HCT116 (cell line): Measurements from ENCODE around the gene ANGPT4. TPM values are rescaled to one million over a fixed set of nuclear protein-coding genes. Genes with fewer than 3 reads are reported as not detected.

Experiments
- ATAC-seq: fragments of 200-7000 bp; cut with Tn5 transposase; 2 replicates; pipeline ENCODE4 v1.9.1; 2020; ENCODE audit warnings: mild to moderate bottlenecking, moderate library complexity
- BruUV-seq: library from RNA; stranded (reverse); fragments of 400-500 nt; replicated peaks from 2 replicates; lab custom pipeline; 2021; lab: Mats Ljungman, UMichigan
- CTCF ChIA-PET: fragments of 300-600 bp; sonication (Branson Sonifier 250); formaldehyde crosslinking; loops from one replicate; lab custom pipeline; 2021; ENCODE audit warnings: antibody characterized with exemption; lab: Charles Lee
- POLR2A ChIA-PET: fragments of 300-600, 350-600 bp; sonication (Branson Sonifier 250); formaldehyde crosslinking; loops from one replicate; lab custom pipeline; 2021; ENCODE audit warnings: antibody characterized with exemption; lab: Charles Lee
- RAD21 ChIA-PET, 2 experiments: fragments of 300-600 bp; sonication (Branson Sonifier 250); formaldehyde crosslinking; loops; one replicate each; lab custom pipeline; 2023; ENCODE audit warnings: low total read pairs in 2 of 2; ENCODE audit not compliant: uncharacterized antibody in 2 of 2, unreplicated experiment in 2 of 2, low non-redundant PET in 1 of 2; lab: Charles Lee
- DNase-seq: peaks from one replicate; pipeline ENCODE4 v3.0.0-alpha.2; 2010; ENCODE audit warnings: low read depth, low spot score
- H2AFZ ChIP-seq: fragments of 200-600 bp; shearing (Covaris generic), sonication (generic); 2 replicates; pipeline ENCODE4 v1.6.1; 2017; ENCODE audit warnings: low read depth, mixed run types, mixed read lengths, antibody characterized with exemption, low read length; ENCODE audit not compliant: poor library complexity, severe bottlenecking
- H3K27ac ChIP-seq: 2 replicates; pipeline ENCODE4 v1.5.1; 2012; ENCODE audit warnings: low read depth, low read length
- H3K27me3 ChIP-seq: fragments of 200-600 bp; sonication (generic); 2 replicates; pipeline ENCODE4 v1.6.1; 2016; ENCODE audit warnings: mixed run types, low read length, mixed read lengths; ENCODE audit not compliant: insufficient read depth
- H3K36me3 ChIP-seq, 2 experiments: fragments of 200-500 bp in 1 of 2; fragments of 200-600 bp in 1 of 2; sonication (Bioruptor generic) in 1 of 2; sonication (generic) in 1 of 2; 2 replicates each; pipeline versions ENCODE4 v1.5.1 to v1.6.1; 2014 to 2016; ENCODE audit warnings: low read length in 2 of 2, inconsistent platforms in 1 of 2, mixed read lengths in 1 of 2, mixed run types in 1 of 2; ENCODE audit not compliant: insufficient read depth in 2 of 2, control insufficient read depth in 1 of 2
- H3K4me1 ChIP-seq, 2 experiments: fragments of 200-600 bp in 1 of 2; sonication (generic) in 1 of 2; 2 replicates each; pipeline versions ENCODE4 v1.5.1 to v1.6.1; 2012 to 2017; ENCODE audit warnings: low read length in 2 of 2, inconsistent platforms in 1 of 2, mild to moderate bottlenecking in 1 of 2, mixed read lengths in 1 of 2, mixed run types in 1 of 2, moderate library complexity in 1 of 2; ENCODE audit not compliant: insufficient read depth in 2 of 2, control insufficient read depth in 1 of 2
- H3K4me2 ChIP-seq: fragments of 200-600 bp; sonication (generic); 2 replicates; pipeline ENCODE4 v1.6.1; 2017; ENCODE audit warnings: mixed run types, low read length, mixed read lengths
- H3K4me3 ChIP-seq, 2 experiments: fragments of 200-600 bp in 1 of 2; sonication (generic) in 1 of 2; replicated peaks in 1 of 2; 2 replicates each; pipeline ENCODE4 v1.5.1; 2011 to 2016; ENCODE audit warnings: low read length in 2 of 2, control low read depth in 1 of 2, low read depth in 1 of 2, mild to moderate bottlenecking in 1 of 2, mixed read lengths in 1 of 2, mixed run types in 1 of 2
- H3K79me2 ChIP-seq: fragments of 200-600 bp; sonication (generic); 2 replicates; pipeline ENCODE4 v1.6.1; 2017; ENCODE audit warnings: mild to moderate bottlenecking, mixed run types, low read length, moderate library complexity, mixed read lengths; ENCODE audit not compliant: insufficient read depth
- H3K9ac ChIP-seq: fragments of 200-600 bp; sonication (generic); 2 replicates; pipeline ENCODE4 v1.6.1; 2016; ENCODE audit warnings: low read length, mixed read lengths
- H3K9me2 ChIP-seq: fragments of 200-600 bp; sonication (generic), shearing (Covaris generic); 2 replicates; pipeline ENCODE4 v1.6.1; 2017; ENCODE audit warnings: mixed run types, mild to moderate bottlenecking, moderate library complexity; ENCODE audit not compliant: insufficient read depth
- H3K9me3 ChIP-seq, 2 experiments: fragments of 200-500 bp in 1 of 2; fragments of 200-600 bp in 1 of 2; sonication (Bioruptor generic) in 1 of 2; sonication (generic) in 1 of 2; 2 replicates each; pipeline ENCODE4 v1.6.1; 2014 to 2017; ENCODE audit warnings: low read length in 2 of 2, mixed read lengths in 2 of 2, inconsistent platforms in 1 of 2, low read depth in 1 of 2, mild to moderate bottlenecking in 1 of 2, mixed run types in 1 of 2, moderate library complexity in 1 of 2; ENCODE audit not compliant: control insufficient read depth in 1 of 2, insufficient read depth in 1 of 2
- H4K20me1 ChIP-seq: fragments of 200-600 bp; sonication (generic), shearing (Covaris generic); 2 replicates; pipeline ENCODE4 v1.6.1; 2017; ENCODE audit warnings: mixed run types, mild to moderate bottlenecking, moderate library complexity; ENCODE audit not compliant: insufficient read depth
- ATF3 ChIP-seq: IDR thresholded peaks from 2 replicates; pipeline ENCODE4 v1.6.1; 2012
- CBX3 ChIP-seq: IDR thresholded peaks from 2 replicates; pipeline ENCODE4 v1.6.1; 2012; ENCODE audit warnings: low read depth
- CEBPB ChIP-seq: IDR thresholded peaks from 2 replicates; pipeline ENCODE4 v1.6.1; 2012; ENCODE audit warnings: low read depth
- EGR1 ChIP-seq: IDR thresholded peaks from 2 replicates; pipeline ENCODE4 v1.6.1; 2012; ENCODE audit warnings: low read depth
- ELF1 ChIP-seq: IDR thresholded peaks from 2 replicates; pipeline ENCODE4 v1.6.1; 2012; ENCODE audit warnings: low read depth, borderline replicate concordance
- EZH2 ChIP-seq: fragments of 200-600 bp; sonication (generic); IDR thresholded peaks from 2 replicates; pipeline ENCODE4 v1.6.1; 2017; ENCODE audit warnings: antibody characterized with exemption, mixed run types
- JUND ChIP-seq: IDR thresholded peaks from 2 replicates; pipeline ENCODE4 v1.6.1; 2012
- MAX ChIP-seq: IDR thresholded peaks from 2 replicates; pipeline ENCODE4 v1.6.1; 2012
- POLR2A ChIP-seq: IDR thresholded peaks from 2 replicates; pipeline ENCODE4 v1.7.0; 2011; ENCODE audit warnings: borderline replicate concordance; ENCODE audit not compliant: insufficient read depth, insufficient read length; ENCODE audit errors: extremely low read depth
- POLR2AphosphoS5 ChIP-seq: IDR thresholded peaks from 2 replicates; pipeline ENCODE4 v1.6.1; 2011; ENCODE audit warnings: mild to moderate bottlenecking, low read depth, low read length, moderate library complexity
- RAD21 ChIP-seq: IDR thresholded peaks from 2 replicates; pipeline ENCODE4 v1.6.1; 2012; ENCODE audit warnings: low read depth, mild to moderate bottlenecking
- REST ChIP-seq: IDR thresholded peaks from 2 replicates; pipeline ENCODE4 v1.6.1; 2012; ENCODE audit warnings: low read depth
- SIN3A ChIP-seq: IDR thresholded peaks from 2 replicates; pipeline ENCODE4 v1.6.1; 2012; ENCODE audit warnings: low read depth
- SP1 ChIP-seq: IDR thresholded peaks from 2 replicates; pipeline ENCODE4 v1.6.1; 2012; ENCODE audit warnings: low read depth
- SRF ChIP-seq: IDR thresholded peaks from 2 replicates; pipeline ENCODE4 v1.6.1; 2012; ENCODE audit warnings: low read depth
- TCF7L2 ChIP-seq: IDR thresholded peaks from 2 replicates; pipeline ENCODE4 v1.7.0; 2011; ENCODE audit warnings: borderline replicate concordance, inconsistent platforms; ENCODE audit not compliant: insufficient read depth, insufficient read length; ENCODE audit errors: extremely low read depth
- YY1 ChIP-seq: IDR thresholded peaks from 2 replicates; pipeline ENCODE4 v1.6.1; 2011; ENCODE audit warnings: low read length, low read depth, moderate library complexity, mild to moderate bottlenecking; ENCODE audit not compliant: insufficient replicate concordance; ENCODE audit errors: extremely low read depth
- ZBTB33 ChIP-seq: IDR thresholded peaks from 2 replicates; pipeline ENCODE4 v1.6.1; 2011; ENCODE audit warnings: mild to moderate bottlenecking, low read length, moderate library complexity; ENCODE audit not compliant: insufficient replicate concordance; ENCODE audit errors: extremely low read depth
- ZFX ChIP-seq: fragments of 450-650 bp; IDR thresholded peaks from 2 replicates; pipeline ENCODE4 v1.6.1; 2017
- intact Hi-C: fragments of 100-400 bp; cut with micrococcal nuclease; formaldehyde crosslinking; loops from 2 replicates; pipeline ENCODE4 v1.10.0; 2022
- total RNA-seq: library from RNA; stranded (reverse); gene quantifications from one replicate; pipeline ENCODE4 v1.2.1, GENCODE V29; 2021; ENCODE audit not compliant: unreplicated experiment

The ANGPT4 gene
- total RNA-seq, 1 experiment from 2014 or later, result not detected

- Histone ChIP-seq H3K79me2 (peaks cover 26% of the 10 kb centered on the region), H3K4me1 (peaks cover 18 to 37% of the 10 kb centered on the region in 2 experiments), H3K36me3 (no peaks in the 10 kb centered on the region), H3K9me3 (no peaks in the 10 kb centered on the region), H4K20me1 (no peaks in the 10 kb centered on the region), H3K27ac (peak within 1 kb of the TSS; percentile 88), H3K27me3 (no peaks in the 10 kb centered on the region), H3K4me3 (peak within 1 kb of the TSS; percentile 54 to 84), H3K9ac (peak within 1 kb of the TSS; percentile 67), H2AFZ (peak within 1 kb of the TSS; percentile 98), H3K9me2 (no peaks in the 10 kb centered on the region), H3K4me2 (peak within 1 kb of the TSS; percentile 95)
- ChIA-PET POLR2A (interaction anchor here (0.7 to 0.8 kb wide), 2 partner anchors 9 to 15 kb away, joined by 3 read pairs; no protein-coding TSS in a partner anchor), RAD21 (interaction anchor here in 1 of 2 experiments (0.9 to 1.3 kb wide), 2 partner anchors 16 to 123 kb away, joined by 3 to 4 read pairs; no protein-coding TSS in a partner anchor), CTCF (interaction anchor here (0.6 to 1.9 kb wide), 6 partner anchors 9 to 123 kb away, joined by 3 to 15 read pairs (median 3); no protein-coding TSS in a partner anchor)
- TF ChIP-seq EGR1 (0 out of 2 replicates have a peak, but pooled peaks have one; percentile 35), JUND (peak; percentile 46), EZH2 (no peak), ZBTB33 (no peak), SP1 (peak; percentile 91), RAD21 (no peak), REST (no peak), YY1 (no peak), POLR2A (no peak), TCF7L2 (peak; percentile 42), POLR2AphosphoS5 (peak; percentile 75), ELF1 (no peak), SRF (no peak), CEBPB (no peak), ATF3 (no peak), SIN3A (peak; percentile 55; the same call in 1 of the 2 replicates), ZFX (no peak; the same call in 1 of the 2 replicates), MAX (peak; percentile 88), CBX3 (0 out of 2 replicates have a peak, but pooled peaks have one; percentile 12)
- ATAC-seq (peak; percentile 96), DNase-seq (peak; percentile 83)
- no TSS peak for BruUV-seq
- intact Hi-C loops, result no loop called here
These were observed 82.5 kb downstream of the ANGPT4 start, which contains the start of gene FAM110A for GRCh38 chr20:833450-834150. Gene FAM110A, plus strand, starts transcription at chr20:833715. Its CDS starts 11,090 bp downstream, at chr20:844805.
